Rectal smooth muscle tissue (tissue), 1 donor: ENCODE data around the gene CFAP20DC.
"Not testable (repeated sequence)": the region's sequence is repeated elsewhere in the genome, so short reads cannot be mapped to it uniquely, and the experiment has no call there.

Experiments
- H3K27ac ChIP-seq: one replicate; pipeline ENCODE4 v1.7.0; 2013; ENCODE audit warnings: low read depth, low read length, inconsistent platforms
- H3K27me3 ChIP-seq: one replicate; pipeline ENCODE4 v1.7.0; 2013; ENCODE audit warnings: low read length; ENCODE audit not compliant: control insufficient read depth, insufficient read depth
- H3K36me3 ChIP-seq: one replicate; pipeline ENCODE4 v1.7.0; 2013; ENCODE audit warnings: low read length; ENCODE audit not compliant: control insufficient read depth, insufficient read depth
- H3K4me1 ChIP-seq: one replicate; pipeline ENCODE4 v1.7.0; 2013; ENCODE audit warnings: low read length; ENCODE audit not compliant: control insufficient read depth, insufficient read depth
- H3K4me3 ChIP-seq: one replicate; pipeline ENCODE4 v1.7.0; 2013; ENCODE audit warnings: low read length
- H3K9ac ChIP-seq: one replicate; pipeline ENCODE4 v1.7.0; 2013; ENCODE audit warnings: low read length

CFAP20DC gene

GRCh38 chr3:58952128-58952917 lies 97.5 kb downstream of the CFAP20DC start:
- Histone ChIP-seq H3K27me3 (no peaks in the 10 kb centered on the region), H3K4me3 (no peak overlapping the region), H3K36me3 (no peaks in the 10 kb centered on the region), H3K4me1 (no peaks in the 10 kb centered on the region), H3K27ac (no peak overlapping the region), H3K9ac (no peak overlapping the region)

DNA sequence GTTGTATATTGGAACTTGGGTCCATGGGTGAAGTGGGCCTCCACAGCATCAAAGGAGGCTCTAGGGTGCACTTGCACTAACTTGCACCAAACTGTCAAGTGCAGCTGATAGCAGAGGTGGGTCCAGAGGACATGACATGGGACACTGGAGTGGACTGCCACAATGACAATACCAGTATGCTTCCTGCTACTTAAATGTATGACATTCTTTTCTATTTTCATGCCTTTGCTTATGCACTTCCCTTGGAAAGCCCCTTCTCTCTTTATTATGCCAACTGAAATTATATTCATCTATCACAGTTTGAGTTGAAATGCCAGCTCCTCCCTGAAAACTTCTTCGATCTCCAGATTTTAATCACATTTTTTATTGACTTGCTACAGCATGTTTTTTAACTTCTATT lies 101.8 kb downstream of the CFAP20DC start:
- Histone ChIP-seq H3K4me1 (no peaks in the 10 kb centered on the region), H3K36me3 (no peaks in the 10 kb centered on the region), H3K4me3 (no peak overlapping the region), H3K27me3 (no peaks in the 10 kb centered on the region), H3K27ac (no peak overlapping the region), H3K9ac (no peak overlapping the region)

DNA sequence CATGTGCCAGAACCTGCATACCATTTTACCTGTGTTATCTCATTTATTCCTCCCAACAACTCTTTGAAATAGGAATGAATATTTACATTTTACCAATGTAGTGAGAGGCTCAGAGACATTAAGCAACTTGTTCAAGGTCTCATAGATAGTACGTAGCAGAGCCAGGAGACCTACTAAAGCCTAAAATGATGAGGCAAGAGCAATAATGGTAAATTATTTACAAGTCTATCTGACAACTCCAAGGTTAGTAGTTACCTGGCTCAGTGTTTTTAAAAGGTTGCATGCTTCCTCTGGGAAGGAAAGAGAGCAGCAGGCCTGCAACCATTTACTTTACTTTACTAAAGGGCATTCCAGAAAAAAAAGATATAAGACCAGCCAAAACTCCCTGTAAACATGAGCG lies 103.0 kb downstream of the CFAP20DC start:
- Histone ChIP-seq H3K4me1 (no peaks in the 10 kb centered on the region), H3K9ac (no peak overlapping the region), H3K36me3 (no peaks in the 10 kb centered on the region), H3K4me3 (no peak overlapping the region), H3K27me3 (no peaks in the 10 kb centered on the region), H3K27ac (no peak overlapping the region)

DNA sequence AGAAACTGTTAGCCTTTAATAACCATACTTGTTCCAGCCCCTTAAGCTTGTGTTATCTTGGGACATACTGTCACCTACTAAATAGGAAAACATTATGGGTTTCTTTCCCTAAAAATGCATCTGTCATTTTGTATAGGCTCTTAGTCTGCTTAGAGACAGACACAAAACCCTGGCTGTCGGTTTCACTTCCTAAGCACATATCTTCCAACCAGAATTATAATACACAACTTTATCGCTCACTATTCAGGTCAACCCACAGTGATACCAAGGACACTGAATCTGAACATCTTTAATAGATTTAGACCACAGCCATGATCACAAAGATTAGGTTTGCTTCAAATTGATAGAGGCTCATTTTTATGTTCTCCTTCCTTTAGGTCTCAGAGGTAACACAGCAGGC lies 111.8 kb downstream of the CFAP20DC start:
- no peak overlapping the region for H3K4me3 ChIP-seq
- H3K4me1 ChIP-seq, result no peaks in the 10 kb centered on the region
- no peaks in the 10 kb centered on the region for H3K27me3 ChIP-seq
- no peaks in the 10 kb centered on the region for H3K36me3 ChIP-seq
- H3K27ac ChIP-seq, result no peak overlapping the region
- no peak overlapping the region for H3K9ac ChIP-seq

DNA sequence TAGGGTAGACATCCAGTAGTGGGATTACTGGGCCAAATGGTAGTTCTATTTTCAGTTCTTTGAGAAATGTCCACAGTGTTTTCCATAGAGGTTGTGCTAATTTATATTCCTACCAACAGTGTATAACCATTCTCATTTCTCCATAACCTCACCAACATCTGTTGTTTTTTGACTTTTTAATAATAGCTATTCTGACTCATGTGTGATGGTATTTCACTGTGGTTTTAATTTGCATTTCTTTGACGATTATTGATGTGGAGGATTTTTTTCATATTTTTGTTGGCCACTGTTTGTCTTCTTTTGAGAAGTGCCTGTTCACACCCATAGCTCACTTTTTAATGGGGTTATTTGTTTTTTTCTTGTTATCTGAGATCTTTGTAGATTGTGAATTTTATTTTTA lies 125.2 kb downstream of the CFAP20DC start:
- Histone ChIP-seq H3K9ac (no peak overlapping the region), H3K27me3 (no peaks in the 10 kb centered on the region), H3K36me3 (no peaks in the 10 kb centered on the region), H3K4me3 (no peak overlapping the region), H3K27ac (no peak overlapping the region), H3K4me1 (no peaks in the 10 kb centered on the region)

- Histone ChIP-seq H3K36me3 (no peaks in the 10 kb centered on the region), H3K4me3 (no peak overlapping the region), H3K4me1 (no peaks in the 10 kb centered on the region), H3K9ac (no peak overlapping the region), H3K27ac (no peak overlapping the region), H3K27me3 (no peaks in the 10 kb centered on the region)
Observed at GRCh38 chr3:58900386-58900785, 149.4 kb downstream of the CFAP20DC start.

GRCh38 chr3:58899953-58900298 lies 149.9 kb downstream of the CFAP20DC start:
- Histone ChIP-seq H3K27me3 (no peaks in the 10 kb centered on the region), H3K4me1 (no peaks in the 10 kb centered on the region), H3K9ac (no peak overlapping the region), H3K4me3 (no peak overlapping the region), H3K27ac (no peak overlapping the region), H3K36me3 (no peaks in the 10 kb centered on the region)

GRCh38 chr3:58899159-58899952 lies 150.5 kb downstream of the CFAP20DC start:
- Histone ChIP-seq H3K27ac (no peak overlapping the region), H3K36me3 (no peaks in the 10 kb centered on the region)

GRCh38 chr3:58898513-58898912 lies 151.3 kb downstream of the CFAP20DC start:
- no peak overlapping the region for H3K27ac ChIP-seq
- H3K36me3 ChIP-seq, result no peaks in the 10 kb centered on the region
- no peak overlapping the region for H3K9ac ChIP-seq
- no peaks in the 10 kb centered on the region for H3K4me1 ChIP-seq
- no peak overlapping the region for H3K4me3 ChIP-seq
- H3K27me3 ChIP-seq, result no peaks in the 10 kb centered on the region

More at GRCh38 chr3:58899159-58899952, 150.5 kb downstream of the CFAP20DC start:
- H3K9ac ChIP-seq, result no peak overlapping the region
- H3K4me3 ChIP-seq, result no peak overlapping the region
- H3K4me1 ChIP-seq, result no peaks in the 10 kb centered on the region
- no peaks in the 10 kb centered on the region for H3K27me3 ChIP-seq

- Histone ChIP-seq H3K4me1 (no peaks in the 10 kb centered on the region), H3K4me3 (no peak overlapping the region), H3K27ac (no peak overlapping the region), H3K27me3 (no peaks in the 10 kb centered on the region), H3K36me3 (no peaks in the 10 kb centered on the region), H3K9ac (no peak overlapping the region)
Observed at GRCh38 chr3:58897646-58898045, 152.2 kb downstream of the CFAP20DC start.

- H3K4me3 ChIP-seq, H3K27ac ChIP-seq, H3K36me3 ChIP-seq, H3K9ac ChIP-seq, H3K4me1 ChIP-seq, H3K27me3 ChIP-seq: not testable (repeated sequence)
Observed at GRCh38 chr3:58895678-58896077, 154.1 kb downstream of the CFAP20DC start.

GRCh38 chr3:58892526-58892925 lies 157.3 kb downstream of the CFAP20DC start:
- not testable (repeated sequence) for H3K27ac ChIP-seq, H3K4me1 ChIP-seq, H3K36me3 ChIP-seq, H3K4me3 ChIP-seq, H3K27me3 ChIP-seq, H3K9ac ChIP-seq

GRCh38 chr3:58888087-58888486 lies 161.7 kb downstream of the CFAP20DC start:
- Histone ChIP-seq H3K4me3 (no peak overlapping the region), H3K27me3 (no peaks in the 10 kb centered on the region), H3K27ac (no peak overlapping the region), H3K9ac (no peak overlapping the region), H3K36me3 (no peaks in the 10 kb centered on the region), H3K4me1 (no peaks in the 10 kb centered on the region)
